CD4-positive, alpha-beta T cell treated with Interleukin-1 beta for 1 hour (primary cell): ENCODE measurements around the gene CEP85L.
A peak's percentile ranks its signal among the peaks of the same experiment; 100 is the strongest.

ENCODE experiments used
- DNase-seq, 2 donors: peaks; one replicate each; pipeline ENCODE4 v3.0.0-alpha.2; 2020 to 2022

Gene CEP85L

DNA sequence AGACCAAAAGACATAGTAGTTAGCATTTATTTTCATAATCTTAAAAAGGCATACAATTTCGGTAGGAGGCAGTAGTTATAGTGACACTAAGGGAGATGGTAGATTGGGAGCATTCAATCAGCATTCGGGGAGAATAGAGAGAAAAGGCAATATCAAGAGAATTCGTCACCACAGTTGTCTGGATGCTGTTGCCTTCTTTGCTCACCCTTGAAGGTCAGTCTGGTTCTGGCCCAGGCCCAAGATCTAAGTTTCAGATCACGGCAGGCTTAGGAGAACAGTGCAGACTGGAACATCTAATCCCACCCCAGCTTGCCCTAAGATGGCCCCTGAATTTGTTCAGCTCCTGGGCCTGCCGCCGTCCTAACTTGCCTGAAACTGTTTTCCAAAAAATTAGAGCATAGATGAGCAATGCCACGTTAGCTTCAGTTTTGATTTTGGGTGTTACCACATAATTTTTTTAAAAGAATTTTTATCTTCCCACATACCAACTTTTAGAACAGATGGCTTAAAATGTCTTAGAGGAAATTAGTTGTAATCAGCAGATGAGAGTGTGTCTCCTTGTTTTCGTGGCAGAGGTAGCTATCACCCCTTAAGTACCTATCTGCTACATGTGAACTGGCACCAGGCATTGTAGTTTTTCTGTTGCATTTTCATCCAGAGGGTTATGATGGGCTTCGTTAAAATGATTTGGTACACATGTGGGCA is 8.3 kb upstream of the CEP85L start:
- no peak for DNase-seq

DNA sequence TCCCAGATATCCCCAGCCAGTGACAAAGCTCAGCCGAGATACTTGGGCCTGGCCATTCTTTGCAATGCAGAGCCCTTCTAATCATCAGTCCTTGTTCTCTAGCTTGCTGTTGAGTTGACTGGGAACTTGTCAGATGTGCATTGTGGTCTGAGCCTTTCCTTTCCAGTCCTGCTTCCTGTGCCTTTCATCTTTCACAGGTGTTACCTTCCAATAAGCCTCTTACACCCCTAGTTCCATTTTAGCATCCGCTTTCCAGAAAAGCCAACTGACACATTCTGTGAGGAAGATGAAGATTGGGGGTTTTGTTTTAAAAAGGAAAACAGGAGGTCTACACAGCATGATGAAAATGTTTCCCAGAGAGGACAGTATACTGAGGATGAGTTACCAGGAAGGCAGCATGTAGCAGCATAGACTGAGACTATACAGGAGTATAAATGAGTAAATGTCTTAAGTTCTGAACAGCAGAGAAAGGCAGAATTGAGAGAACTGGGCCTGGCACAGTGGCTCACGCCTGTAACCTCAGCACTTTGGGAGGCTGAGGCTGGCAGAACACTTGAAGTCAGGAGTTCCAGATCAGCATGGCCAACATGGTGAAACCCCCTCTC is 5.6 kb upstream of the CEP85L start:
- peak in 1 of 2 donors; percentile 54 for DNase-seq

DNA sequence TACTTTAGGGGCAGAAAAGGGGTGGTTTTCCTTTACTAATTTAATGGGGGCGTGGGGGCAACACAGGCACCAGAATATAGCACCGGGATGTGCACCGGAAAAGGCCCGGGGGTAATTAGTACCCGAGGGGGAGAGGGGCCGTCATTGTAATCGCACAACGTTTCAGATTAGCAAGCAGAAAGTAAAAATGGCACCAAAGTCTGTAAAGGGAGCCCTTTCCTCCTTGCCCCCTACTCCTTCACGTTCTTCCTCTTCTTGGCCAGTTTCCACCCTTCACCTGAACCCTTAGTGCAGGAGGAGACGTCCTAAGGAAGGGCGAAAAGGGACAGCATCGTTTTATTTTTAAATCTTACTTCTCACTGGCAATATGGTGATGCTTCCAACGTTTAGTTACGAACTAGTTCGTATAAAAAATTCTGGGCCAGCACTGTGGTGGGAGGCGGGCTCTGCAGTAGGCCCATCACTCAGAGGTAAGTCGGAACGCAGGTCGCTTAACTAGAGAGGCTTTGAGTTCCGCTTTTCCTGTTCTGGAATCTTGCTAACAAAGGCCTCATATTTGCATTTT is 742 bp upstream of the CEP85L start:
- DNase-seq, result no peak

DNA sequence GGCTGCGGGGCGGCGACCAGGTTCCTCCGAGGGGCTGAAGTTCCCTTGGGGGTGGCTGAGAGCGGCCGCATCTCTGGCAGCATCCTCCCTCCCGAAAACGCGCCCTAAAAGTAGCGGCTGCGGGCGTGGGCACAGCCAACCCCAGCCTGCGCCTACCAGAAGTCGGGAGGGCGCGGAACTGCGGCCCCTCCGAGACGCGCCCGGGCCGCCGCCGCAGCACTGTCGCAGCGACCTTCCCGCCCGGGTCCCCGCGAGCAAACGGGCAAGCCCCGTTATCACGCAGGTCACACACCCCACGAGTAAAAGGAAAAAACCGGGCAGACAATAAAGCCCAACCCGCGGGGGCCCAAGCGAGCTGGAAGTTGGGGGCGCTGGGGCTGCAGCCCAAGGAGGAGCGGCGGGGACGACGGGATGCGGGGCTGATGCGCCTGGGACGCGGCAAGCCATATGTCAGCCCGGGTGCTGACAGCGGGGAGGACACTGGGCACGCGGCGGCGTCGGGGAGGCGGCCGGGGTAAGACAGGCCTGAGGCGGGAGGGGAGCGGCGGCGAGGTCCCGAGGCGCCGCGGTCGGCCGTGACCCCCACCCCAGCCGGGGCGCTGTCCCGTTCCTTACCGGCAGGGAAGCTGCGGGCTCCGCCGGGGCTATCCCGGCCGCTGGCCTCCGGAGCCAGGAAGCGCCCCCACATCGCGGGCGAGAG is 659 bp downstream of the CEP85L start:
- DNase-seq, result peak; percentile 33 to 36

DNA sequence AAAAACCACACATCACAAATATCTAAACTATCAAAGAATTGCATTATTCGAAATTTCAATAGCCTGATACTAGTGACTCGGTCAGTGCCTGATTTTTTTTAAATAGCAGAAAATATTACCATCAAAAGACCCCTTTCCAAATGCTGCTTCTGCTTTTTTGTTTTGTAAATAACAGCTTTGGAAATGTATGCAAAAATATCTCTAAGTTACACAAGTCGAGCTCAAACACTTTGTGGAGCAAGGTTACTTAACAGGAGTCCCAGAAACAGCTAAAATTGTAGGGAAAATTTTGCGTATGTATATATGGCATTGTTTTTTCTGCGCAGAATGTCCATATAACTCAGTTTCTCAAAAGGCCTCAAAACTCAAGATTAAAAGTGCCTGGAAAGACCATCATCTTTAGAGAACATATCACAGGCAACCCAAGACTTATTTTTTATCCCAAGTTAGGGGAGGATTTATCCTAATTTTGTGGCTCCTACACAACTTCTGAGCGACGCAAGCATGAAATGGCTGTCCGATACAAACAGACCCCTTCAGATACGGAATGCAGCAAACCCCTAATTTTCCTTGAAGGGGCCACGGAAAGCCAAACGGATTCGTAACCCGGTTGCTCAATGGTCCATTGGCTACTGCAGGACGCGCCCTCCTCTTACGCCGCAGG is 1.3 kb downstream of the CEP85L start:
- DNase-seq, result no peak

DNA sequence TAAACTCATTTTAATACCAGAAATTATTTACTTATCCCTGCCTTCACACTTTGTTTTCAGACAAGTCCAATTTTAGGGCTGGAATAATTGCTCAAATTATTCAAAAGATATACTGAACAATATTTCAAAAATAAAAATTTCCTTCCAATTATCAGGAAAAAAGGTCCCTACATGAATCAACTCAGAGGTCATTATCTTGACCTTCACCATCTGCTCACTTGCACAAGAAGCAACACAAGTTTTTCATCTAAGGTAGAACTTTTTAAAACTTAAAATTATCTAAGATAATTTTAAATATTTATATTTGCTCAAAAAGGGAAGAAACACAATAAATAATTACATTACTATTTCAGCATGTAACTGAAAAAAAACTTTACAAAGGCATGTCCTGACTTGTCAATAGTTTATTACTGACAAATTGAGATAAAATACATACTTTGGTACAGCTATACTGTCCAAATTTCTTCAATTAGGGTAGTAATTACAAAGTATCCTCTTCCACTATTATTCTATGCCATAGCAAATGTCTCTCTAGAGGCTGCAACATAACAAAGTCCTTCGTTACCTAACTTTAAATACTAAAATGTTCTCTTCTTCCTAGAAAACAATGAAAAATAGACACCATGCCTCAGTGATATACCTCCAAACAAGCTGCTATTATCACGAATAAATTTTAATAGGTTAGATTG is 2.4 kb downstream of the CEP85L start:
- DNase-seq, result no peak

DNA sequence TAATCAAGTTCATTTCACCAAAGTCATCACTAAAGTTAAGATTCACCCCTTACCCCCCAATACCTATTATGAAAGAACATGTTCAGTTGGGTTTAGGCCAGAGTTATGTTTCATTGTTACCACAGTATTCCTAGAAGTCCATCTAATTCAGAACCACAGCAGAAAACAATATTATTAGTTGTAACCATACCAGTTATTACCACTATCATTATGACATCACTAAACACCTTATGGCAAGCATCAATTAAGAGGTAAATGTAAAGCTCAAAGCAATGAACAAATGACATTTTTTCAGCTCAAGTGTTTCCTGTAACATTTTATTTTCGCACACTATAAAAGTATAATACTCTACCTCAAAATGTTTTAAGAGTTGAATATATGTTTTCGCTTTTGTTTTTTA is 4.4 kb downstream of the CEP85L start:
- no peak for DNase-seq

DNA sequence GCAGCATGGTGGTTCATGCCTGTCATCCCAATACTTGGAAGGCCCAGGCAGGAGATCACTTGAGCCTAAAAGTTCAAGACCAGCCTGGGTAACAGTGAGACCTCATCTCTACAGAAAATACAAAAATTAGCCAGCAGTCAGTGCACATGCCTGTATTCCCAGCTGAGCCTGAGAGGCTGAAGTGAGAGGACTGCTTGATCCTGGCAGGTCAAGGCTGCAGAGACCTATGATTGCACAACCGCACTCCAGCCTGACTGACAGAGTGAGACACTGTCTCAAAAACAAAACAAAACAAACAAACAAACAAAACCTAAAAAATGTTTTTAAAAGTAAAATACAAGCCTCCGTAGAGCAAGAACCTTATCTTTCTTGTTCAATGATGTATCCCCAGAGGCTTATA is 6.0 kb downstream of the CEP85L start:
- no peak for DNase-seq

DNA sequence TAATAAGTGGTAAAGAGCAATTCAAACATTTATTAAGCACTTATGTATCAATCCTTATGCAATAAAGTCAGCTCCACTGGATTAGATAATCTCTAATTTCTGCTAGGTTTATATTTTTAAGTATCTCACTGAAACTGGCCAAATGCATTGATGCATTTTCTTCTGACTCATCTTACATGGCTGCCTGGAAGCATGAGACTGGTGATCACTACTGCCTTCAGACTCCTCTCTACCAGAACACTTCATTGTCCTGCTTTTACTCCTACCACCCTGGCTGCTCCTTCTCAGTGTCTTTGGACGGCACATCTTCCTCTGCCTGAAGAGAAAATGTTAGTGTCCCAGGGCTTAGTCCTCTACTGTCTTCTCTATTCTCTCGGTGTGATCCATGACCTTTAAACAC is 7.4 kb downstream of the CEP85L start:
- DNase-seq, result no peak

DNA sequence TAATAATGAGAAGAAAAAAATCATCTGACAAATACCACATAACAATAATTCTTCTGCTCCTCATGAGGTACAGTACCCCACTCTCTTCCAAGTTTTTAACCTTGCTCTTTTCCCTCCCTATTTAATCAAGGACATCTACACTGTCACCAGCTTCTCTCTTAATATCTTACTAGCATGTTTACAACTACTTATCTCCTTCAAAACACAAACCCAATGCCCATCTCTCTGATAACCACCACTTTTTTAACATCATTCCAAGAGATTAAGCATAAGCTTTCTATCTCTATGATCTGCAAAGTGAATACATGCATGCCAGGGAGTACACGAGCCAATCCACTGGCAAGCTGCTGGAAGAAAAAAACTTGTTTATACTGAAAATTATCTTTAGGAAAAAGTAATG is 10.3 kb downstream of the CEP85L start:
- DNase-seq, result no peak

DNA sequence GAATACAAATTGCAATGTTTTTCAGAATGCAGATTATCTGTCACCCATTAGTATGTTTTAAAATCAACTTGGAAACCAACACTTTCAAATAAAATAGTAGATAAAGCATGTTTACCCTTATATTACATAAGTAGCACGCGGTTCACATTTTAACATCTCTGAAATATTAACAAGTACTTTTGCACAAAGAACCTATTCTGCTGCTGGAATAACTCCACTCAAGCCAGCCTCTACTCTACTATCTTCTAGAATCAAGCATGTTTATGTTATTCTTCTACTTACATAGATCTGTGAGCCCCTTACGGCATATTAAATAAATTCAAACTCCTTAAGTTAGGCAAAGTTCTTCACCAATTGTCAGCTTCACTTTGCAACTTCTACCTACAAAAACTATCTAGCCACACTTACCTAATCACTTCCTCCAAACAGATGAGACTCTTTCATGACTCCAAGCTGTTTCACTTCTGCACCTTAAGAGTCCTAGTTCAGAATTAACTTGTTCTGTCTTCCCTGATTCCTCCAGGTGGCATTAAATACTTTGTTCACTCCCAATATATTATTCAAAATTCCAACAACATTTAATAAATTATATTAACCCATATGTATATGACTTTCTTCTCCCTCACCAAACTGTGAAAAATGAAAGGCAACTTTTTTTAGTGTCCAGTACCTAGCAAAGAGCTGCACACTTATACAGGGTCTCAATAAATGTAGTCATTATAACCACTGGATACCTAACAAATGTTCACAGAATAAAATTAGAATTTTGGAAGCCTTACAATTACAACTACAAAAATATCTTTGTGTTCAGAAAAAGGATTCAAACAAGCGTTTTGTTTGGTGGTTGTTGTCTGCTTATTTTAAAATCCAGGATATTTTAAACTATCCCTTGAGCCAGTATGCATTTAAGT is 12.1 kb downstream of the CEP85L start:
- no peak for DNase-seq

DNA sequence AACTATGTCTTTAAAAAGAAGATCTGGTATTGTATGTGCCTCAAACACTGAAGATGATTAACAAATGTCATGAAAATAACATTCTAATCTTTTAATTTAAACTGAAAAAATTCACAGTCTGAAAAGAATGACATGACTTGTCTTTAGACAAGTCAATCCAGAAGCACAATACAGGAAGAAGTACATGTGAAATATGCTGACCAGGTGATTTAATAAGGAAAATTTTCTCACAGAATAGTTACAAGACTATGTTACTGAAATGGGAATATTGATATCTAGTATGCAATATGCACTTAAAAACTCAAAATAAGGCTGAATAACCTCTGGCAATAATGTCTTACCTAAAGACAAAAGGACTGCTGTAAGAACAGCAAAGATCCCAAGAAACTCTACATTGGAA is 13.1 kb downstream of the CEP85L start:
- DNase-seq, result no peak

DNA sequence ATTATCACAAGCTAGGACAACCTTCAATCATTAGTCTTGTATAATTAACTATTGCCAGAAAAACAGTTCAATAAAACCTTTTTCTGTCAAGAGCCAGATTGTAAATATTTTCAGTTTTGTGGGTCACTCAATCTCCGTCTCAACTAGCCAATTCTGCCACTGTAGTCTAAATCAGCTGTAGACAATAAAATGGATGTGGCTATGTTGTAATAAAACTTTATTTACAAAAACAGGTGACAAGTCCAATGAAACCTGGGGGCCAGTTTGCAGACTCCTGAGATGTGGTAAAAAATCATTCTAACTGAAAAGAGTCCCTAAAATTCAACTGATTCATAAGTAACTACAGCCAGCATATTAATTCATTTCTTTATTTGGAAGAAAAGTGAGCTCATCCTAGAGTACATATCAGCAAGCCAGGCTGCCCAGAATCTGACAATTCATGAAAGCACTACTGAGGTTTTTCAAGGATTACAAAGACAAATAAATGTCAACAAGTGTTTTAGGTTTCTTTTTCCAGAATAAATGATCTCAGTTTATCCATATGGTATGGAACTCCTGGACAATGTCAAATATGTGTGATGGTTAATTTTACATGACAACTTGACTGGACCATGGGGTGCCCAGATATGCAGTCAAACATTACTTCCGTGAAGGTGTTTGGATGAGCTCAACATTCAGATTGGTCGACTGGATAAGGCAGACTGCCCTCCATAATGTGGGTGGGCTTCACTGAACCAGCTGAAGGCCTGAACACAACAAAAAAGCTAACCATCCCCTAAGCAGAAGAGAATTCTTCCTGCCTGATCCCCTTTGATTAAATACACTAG is 15.3 kb downstream of the CEP85L start:
- DNase-seq, result no peak

DNA sequence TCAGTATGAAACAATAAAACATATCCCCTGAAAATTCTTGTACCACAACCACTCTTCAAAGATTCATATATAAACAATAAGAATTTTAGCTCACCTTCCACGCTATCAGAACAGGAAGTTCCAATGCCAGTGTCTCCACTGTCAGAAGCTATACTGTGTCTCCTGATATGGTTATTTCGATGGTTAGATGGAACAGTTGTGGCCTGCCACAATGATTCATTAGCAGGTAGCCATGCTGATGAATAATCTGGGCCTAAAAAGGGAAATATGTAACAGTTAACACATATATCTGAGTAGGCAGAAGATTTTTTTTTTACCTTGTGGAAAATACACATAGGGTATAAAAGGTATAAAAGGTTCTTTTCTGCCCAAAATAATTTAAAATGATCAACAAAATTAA is 19.0 kb downstream of the CEP85L start:
- no peak for DNase-seq

DNA sequence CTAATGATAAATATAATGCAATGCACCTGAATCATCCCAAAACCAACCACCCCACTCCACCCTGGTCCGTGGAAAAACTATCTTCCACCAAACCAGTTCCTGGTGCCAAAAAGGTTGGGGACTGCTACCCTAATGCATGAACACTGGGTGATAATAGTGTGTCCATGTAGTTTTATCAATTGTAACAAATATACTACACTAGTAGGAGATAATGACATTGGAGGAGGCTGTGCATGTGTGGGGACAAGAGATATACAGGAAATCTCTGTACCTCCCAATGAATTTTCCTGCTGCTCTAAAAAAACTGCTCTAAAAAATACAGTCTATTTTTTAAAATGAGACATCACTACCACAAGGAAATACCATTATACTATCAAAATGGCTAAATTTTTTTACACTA is 20.5 kb downstream of the CEP85L start:
- no peak for DNase-seq

DNA sequence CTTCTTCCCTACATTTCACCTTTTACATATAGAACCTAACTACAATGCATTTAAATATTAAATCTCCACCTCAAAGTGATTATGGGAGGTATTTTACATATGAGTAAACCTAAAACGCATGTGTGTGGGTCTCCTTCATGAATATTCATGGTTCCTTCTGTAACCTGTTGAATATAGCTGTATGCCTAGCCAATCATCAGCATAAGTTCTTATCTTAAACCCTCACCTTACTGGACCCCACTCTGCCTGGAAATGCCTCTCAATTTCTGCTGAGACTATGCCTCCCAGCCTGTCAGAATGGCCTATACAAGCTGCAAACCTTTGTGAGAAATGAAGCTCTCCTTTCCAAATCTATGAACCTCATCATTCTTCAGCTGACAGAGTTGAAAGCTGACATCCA is 21.3 kb downstream of the CEP85L start:
- no peak for DNase-seq

DNA sequence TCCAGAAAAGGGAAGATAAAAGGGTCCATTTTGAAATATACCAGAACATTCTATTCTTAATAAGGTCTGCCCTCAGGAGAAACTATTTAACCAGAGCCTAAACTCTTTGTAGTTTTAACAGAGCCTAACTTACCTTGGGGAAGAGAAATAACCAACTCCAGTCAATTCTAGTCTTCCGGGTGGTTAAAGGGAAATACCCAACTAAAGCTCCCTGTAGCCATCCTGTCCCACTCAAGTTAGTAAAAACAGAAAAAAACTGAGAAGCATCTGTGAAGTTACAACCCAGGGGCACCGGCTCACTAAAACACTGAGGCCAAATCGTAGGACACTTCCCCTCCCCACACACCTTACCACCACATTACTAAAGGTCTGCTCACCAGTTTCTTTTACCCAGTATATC is 23.7 kb downstream of the CEP85L start:
- no peak for DNase-seq

DNA sequence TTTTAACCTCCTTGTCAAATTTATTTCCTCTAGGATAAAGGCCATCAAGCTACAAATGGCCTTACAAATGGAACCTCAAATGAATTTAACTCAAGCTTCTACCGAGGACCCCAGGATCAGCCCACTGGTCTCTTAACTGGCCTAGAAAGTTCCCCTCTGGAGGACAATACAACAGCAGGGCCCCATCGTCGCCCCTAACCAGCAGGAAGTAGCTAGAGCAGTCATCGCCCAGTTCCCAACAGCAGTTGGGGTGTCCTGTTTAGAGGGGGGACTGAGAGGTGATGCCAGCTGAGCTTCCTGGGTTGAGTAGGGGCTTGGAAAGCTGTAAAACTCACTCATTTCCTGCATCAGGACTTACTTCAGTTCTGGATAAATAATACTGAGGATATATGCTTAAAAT is 25.6 kb downstream of the CEP85L start:
- no peak for DNase-seq

DNA sequence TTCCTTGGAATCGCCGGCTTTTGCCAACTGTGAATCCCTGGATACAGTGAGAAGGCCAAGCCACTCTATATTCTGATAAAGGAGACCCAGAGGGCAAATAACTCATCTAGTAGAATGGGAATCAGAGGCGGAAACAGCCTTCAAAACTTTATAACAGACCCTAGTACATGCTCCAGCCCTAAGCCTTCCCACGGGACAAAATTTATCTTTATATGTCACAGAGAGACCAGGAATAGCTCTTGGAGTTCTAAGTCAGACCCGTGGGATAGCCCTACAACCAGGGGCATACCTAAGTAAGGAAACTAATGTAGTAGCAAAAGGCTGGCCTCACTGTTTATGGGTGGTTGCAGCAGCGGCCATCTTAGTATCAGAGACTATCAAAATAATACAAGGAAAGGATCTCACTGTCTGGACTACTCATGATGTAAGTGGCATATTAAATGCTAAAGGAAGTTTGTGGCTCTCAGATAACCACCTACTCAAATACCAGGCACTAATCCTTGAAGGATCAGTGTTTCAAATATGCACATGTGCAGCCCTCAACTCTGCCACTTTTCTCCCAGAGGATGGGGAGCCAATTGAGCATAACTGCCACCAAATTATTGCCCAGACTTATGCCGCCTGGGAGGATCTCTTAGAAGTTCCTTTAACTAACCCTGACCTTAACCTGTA is 29.5 kb downstream of the CEP85L start:
- no peak for DNase-seq

DNA sequence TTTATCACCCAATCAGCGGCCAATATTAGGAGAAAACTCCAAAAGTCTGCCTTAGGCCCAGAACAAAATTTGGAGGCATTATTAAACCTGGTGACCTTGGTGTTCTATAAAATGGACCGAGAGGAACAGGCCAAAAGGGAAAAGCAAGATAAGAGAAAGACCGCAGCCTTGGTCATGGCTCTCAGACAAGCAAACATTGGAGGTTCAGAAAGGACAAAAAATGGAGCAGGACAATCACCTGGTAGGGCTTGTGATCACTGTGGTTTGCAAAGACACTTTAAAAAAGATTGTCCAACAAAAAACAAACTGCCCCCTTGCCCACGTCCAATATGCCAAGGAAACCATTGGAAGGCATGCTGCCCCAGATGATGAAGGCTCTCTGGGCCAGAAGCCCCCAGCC is 31.2 kb downstream of the CEP85L start:
- no peak for DNase-seq
